ENCODE measurements around the gene OR2T10.
"Not testable (repeated sequence)": the region's sequence is repeated elsewhere in the genome, so short reads cannot be mapped to it uniquely, and the experiment has no call there.

The OR2T10 gene, protein sequence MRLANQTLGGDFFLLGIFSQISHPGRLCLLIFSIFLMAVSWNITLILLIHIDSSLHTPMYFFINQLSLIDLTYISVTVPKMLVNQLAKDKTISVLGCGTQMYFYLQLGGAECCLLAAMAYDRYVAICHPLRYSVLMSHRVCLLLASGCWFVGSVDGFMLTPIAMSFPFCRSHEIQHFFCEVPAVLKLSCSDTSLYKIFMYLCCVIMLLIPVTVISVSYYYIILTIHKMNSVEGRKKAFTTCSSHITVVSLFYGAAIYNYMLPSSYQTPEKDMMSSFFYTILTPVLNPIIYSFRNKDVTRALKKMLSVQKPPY

DNA sequence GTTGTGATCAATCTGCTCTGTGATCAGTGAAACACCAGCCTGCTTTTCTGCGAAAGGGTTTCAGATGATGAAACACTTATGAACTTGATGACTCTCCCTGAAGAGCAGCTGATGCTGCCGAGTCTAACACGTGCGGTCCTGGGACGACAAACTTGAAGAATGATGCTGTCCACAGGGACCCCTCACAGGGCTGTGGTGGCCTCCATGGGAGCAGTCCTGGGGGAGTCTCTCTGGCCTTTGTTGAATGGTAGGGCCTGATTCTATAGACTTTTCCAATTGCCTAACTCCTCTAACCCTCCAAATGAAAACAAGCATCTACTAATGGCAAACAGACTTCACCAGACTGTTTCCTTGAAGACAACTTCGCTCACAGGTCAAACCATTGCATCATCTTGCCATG lies at the start of gene OR2T10:
OR2T10 (minus strand) TSS at position 112 of the 400 bp plus-strand sequence. CDS start 3,932 bp downstream, outside the sequence.
- DNase-seq = no peak

DNA sequence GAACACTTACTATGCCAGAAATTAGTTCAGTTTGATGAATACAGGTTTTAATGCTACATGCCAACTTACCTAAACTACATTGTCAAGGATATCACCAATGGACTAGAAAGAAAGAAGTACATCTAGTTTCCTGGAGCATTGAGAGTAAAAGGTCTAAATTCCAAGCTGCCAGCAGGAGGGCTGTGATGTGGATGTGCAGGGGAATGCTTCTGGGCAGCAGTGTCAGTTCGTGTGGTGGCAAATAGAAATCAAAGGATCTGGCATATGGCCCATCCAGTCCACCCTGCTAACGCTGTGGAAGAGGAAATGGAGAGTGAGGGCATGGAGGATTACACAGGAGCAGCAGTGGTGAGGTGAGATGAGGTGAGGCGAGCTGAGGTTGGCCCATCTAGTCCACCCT lies 47.7 kb upstream of the OR2T10 start, which contains the start of gene OR2T35:
OR2T35 (minus strand) TSS at position 101 of the 400 bp plus-strand sequence. CDS start 6,020 bp downstream, outside the sequence.
- not testable (repeated sequence) for DNase-seq

DNA sequence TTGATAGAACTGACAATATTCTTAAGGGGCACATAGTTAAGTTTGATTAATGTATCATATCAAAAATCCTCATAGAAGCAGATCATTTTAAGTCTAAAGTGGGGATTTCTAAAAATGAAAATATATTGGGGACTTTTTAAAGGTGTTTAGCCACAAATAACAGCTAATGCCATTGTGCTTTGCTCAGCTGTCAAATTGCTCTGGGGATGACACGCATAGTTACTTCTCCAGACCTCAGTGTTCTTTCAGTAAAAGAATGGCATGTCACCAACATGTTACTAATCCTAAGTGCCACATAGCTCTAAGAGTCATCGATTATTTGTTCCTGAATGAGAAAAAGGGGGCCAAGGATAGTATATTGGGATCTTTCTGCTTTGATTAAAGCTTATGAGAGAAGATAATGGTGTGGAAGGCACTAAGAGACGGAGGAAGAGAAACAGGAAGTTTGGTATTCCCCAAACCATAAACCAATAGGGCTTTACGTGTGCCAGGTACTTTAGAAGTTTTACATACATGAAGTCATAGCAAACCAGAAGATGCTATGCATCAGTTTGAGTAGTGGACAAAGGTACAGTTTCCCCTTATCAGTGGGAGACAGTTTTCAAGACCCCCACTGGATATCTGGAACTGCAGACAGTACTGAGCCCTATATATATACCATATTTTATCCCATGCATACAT lies 45.6 kb upstream of the OR2T10 start:
- not testable (repeated sequence) for DNase-seq

DNA sequence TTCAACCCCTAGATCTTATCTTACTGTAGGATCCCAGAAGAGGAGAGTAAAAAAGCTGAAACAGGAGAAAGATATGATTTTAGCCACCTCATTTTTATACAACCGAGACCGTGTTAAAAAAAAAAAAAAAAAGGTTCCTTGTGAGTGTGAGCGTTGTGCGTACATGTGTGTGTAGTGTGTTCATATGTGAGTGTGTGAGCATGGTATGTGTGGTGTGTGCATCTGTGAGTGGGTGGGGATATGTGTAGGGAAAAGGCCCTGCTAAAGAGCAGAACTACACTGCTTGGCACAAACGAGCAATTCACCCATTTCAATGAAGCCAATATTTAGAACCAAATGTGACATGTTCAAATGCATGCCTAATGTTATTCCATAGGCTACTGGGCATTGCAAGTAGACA lies 44.1 kb upstream of the OR2T10 start:
- DNase-seq = not testable (repeated sequence)

- DNase-seq = not testable (repeated sequence)
Measured at GRCh38 chr1:248640906-248641305, 43.4 kb upstream of the OR2T10 start.

GRCh38 chr1:248639652-248640051 lies 42.2 kb upstream of the OR2T10 start:
- DNase-seq = not testable (repeated sequence)

DNA sequence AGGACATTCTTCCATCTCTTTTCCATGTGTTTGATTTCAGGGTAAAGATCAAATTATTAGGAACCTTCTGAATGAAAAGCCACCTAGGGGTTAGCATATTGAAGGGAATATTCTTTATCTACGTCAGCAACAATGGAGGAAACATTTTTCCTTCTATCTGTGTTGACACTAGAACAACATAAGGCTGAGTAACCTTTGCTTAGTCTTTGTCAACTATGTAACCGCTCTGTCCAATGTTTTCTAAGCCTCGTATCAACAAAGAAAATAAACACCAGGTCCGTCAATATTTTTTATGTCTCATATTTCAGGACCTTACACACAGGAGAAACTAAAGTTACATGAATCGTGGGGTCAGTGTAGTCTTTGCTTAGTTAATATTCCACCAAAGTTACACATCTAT lies 39.1 kb upstream of the OR2T10 start:
- not testable (repeated sequence) for DNase-seq

- DNase-seq = not testable (repeated sequence)
Measured at GRCh38 chr1:248634991-248635390, 37.5 kb upstream of the OR2T10 start, which contains the start of gene OR2T11. TSS of gene OR2T11 (minus strand) at chr1:248635091. CDS start at chr1:248627128, 7,963 bp downstream.

GRCh38 chr1:248631354-248632008 lies 34.0 kb upstream of the OR2T10 start:
- no peak for DNase-seq

DNA sequence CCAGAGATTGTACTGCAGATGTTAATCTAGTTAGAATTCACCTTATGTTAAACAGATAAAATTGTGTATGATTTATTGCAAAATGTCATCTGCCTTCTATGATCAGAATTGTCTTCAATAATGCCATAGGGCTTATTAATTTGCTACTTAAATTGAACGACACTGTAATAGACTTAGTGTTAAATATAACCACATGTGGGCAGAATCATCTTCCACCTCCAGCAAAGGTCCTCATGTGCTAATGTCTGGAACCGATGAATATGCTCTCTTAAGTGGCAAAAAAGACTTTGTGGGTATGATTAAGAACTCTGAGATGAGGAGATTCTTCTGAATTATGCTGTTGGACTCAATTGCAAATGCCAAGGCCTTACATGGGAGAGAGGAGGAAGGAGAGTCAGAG lies 33.1 kb upstream of the OR2T10 start:
- no peak for DNase-seq

- DNase-seq = no peak
Measured at GRCh38 chr1:248627971-248628844, 30.7 kb upstream of the OR2T10 start.

GRCh38 chr1:248625971-248626370 lies 28.5 kb upstream of the OR2T10 start:
- DNase-seq = no peak

GRCh38 chr1:248625166-248625565 lies 27.7 kb upstream of the OR2T10 start:
- no peak for DNase-seq

DNA sequence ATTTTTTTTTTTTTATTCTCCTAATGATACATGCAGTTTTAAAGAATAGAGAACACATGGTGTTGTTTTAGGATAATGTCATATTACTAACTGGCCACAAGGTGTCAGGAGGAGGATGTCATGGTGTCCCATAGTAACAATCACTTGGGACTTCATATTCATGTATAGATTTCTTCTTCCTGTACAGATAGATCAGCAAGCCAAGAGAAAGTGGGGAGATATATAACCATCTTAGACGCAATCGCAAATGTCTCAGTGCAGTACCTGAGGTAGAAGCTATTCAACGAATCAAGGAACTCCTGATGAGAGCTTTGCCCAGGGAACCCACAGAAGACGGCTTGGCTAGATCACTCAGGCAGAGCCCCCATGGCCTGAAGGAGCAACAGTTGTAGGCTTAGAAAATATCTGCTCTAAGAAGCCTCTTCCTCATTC lies 25.1 kb upstream of the OR2T10 start:
- DNase-seq = no peak

GRCh38 chr1:248621770-248622169 lies 24.3 kb upstream of the OR2T10 start:
- no peak for DNase-seq

DNA sequence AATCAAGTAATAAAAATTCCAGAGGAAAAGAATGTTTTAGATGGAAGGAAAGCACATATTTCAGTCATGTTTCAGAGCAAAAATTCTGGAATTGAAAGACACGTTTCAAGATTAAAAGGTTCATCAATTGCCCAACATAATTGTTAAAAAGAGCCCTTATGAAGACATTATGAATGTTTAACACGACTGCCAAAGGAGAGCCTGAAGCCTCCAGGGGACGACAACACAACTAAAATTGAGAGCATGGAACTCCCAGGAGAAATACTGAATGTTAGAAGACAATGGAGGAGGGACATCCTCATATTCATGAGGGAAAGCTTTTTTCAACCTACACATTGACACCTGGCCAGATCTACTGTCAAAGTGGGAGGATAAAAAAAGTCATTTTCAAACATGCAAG lies 21.4 kb upstream of the OR2T10 start:
- no peak for DNase-seq

DNA sequence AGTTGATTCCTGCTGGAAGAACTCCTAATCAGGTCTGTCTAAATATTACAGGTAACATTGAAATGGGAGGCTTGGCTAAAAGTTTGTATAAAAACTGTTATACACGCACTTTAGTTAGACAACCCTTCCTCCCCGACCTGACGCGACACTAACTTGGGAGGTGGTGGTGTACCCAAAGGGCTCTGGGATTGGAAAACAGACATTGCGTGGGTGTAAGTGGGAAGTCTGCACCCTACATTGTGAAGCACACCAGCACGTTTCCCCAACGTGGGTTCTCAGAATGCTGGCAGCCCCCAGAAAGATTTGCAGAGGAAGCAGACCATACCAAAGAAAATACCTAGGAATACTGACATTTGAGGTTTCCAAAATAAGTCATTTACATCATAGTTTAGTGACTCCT lies 20.6 kb upstream of the OR2T10 start:
- no peak for DNase-seq

DNA sequence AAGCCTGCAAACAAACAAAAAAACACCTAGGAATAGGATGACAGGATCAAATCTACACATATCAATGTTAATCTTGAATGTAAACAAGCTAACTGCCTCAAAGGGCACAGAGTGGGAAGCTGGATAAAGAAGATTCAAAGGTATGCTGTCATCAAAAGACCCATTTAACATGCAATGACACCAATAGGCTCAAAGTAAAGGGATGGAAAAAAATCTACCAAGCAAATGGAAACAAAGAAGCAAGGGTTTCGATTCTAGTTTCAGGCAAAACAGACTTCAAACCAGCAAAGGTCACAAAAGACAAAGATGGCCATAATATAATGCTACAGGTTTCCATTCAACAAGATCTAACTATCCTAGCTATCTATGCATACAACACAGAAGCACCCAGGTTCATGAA lies 16.2 kb upstream of the OR2T10 start:
- no peak for DNase-seq

DNA sequence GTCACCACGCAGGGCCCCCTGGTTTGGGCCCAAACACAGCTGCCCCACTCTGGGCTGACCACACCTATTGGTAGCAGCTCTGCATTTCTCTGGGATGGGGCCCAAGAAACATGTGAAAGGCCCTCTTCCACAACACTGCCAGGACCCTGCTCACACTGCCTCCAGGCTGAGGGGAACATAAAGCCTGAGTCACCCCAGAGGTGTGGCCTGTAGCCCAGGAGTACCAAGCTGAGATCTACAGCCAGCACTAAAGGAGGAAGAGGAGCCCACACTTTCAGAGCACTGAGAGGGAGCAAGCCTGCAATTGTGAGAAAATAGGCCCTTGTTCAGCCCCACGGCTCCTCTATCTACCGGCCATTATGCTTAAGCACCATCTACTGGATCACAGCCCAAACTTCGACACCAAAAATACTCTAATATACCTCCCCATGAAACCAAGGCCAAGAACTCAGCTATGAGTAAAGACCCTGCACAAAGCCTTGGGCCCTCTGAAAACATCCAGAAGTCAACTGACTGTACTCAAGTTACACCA lies 14.4 kb upstream of the OR2T10 start:
- DNase-seq = no peak

GRCh38 chr1:248610301-248610700 lies 12.8 kb upstream of the OR2T10 start:
- DNase-seq = no peak

GRCh38 chr1:248599396-248599795 lies 1.9 kb upstream of the OR2T10 start:
- no peak for DNase-seq

DNA sequence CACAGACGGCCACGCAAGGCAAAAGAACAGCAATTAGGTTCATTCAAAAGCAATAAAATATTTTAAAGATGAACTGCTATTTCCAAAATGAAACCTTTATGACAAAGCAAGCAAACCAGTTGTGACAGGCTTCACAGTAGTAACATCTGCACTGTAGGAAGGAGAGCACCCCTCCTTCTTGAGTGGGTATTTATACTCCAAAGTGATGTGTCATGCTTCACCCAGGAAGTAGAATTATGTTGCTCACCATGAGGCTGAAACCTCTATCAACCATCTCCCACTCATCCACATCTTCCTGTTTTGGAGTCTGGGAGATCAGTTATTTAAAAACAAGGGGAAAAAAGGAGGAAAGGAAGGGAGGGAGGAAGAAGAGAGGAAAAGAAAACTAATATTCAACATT lies 885 bp downstream of the OR2T10 start:
- no peak for DNase-seq

All from amniotic stem cell (primary cell).